Endothelial cell of umbilical vein (primary cell): ENCODE measurements around the gene CAPZA2. TPM values are rescaled to one million over a fixed set of nuclear protein-coding genes. Genes with fewer than 3 reads are reported as not detected.

Experiments used
- BruUV-seq: library from RNA; stranded (reverse); fragments of 400-500 nt; replicated peaks from 2 replicates; lab custom pipeline; 2021; lab: Mats Ljungman, UMichigan
- CTCF ChIA-PET: fragments of 300-600, 350-600 bp; sonication (Branson Sonifier 250); formaldehyde crosslinking; loops from one replicate; lab custom pipeline; 2021; ENCODE audit warnings: antibody characterized with exemption, inconsistent platforms; lab: Charles Lee
- POLR2A ChIA-PET: fragments of 300-600, 350-600 bp; sonication (Branson Sonifier 250); formaldehyde crosslinking; loops from one replicate; lab custom pipeline; 2021; ENCODE audit warnings: antibody characterized with exemption, inconsistent platforms; lab: Charles Lee
- DNase-seq: peaks from one replicate; pipeline ENCODE4 v3.0.0-alpha.2; 2011; ENCODE audit warnings: low read depth, low spot score
- FAIRE-seq: peaks from 2 replicates; lab custom pipeline; 2011; peaks lifted over from hg19 to GRCh38; lab: Jason Lieb, UNC
- H2AFZ ChIP-seq: 2 replicates; pipeline ENCODE4 v1.6.0; 2012; ENCODE audit warnings: low read depth, low read length, control low read depth, inconsistent platforms
- H3K27ac ChIP-seq: 2 replicates; pipeline ENCODE4 v1.5.1; 2011; ENCODE audit warnings: low read depth, mild to moderate bottlenecking, control low read depth, low read length, moderate library complexity; ENCODE audit not compliant: insufficient read depth
- H3K27me3 ChIP-seq, 2 experiments: 2 replicates each; pipeline versions ENCODE4 v1.6.0 to v1.6.1; 2011; ENCODE audit warnings: low read length in 2 of 2, mixed read lengths in 1 of 2; ENCODE audit not compliant: control insufficient read depth in 2 of 2, insufficient read depth in 2 of 2
- H3K36me3 ChIP-seq, 2 experiments: 2 replicates in 1 of 2; 3 replicates in 1 of 2; pipeline ENCODE4 v1.5.1; 2011; ENCODE audit warnings: low read length in 2 of 2, mild to moderate bottlenecking in 1 of 2, moderate library complexity in 1 of 2; ENCODE audit not compliant: control insufficient read depth in 2 of 2, insufficient read depth in 2 of 2; ENCODE audit errors: extremely low read depth in 1 of 2
- H3K4me1 ChIP-seq: 3 replicates; pipeline ENCODE4 v1.5.1; 2011; ENCODE audit warnings: mild to moderate bottlenecking, low read length; ENCODE audit not compliant: control insufficient read depth, insufficient read depth; ENCODE audit errors: extremely low read depth
- H3K4me2 ChIP-seq: 2 replicates; pipeline ENCODE4 v1.6.1; 2011; ENCODE audit warnings: low read length, control low read depth, mixed read lengths; ENCODE audit not compliant: insufficient read depth
- H3K4me3 ChIP-seq, 3 experiments: fragments of 200-600 bp in 1 of 3; sonication (generic), shearing (Covaris generic) in 1 of 3; replicated peaks in 1 of 3; 2 replicates each; pipeline ENCODE4 v1.5.1; 2011 to 2016; ENCODE audit warnings: control low read depth in 3 of 3, low read length in 3 of 3, mild to moderate bottlenecking in 2 of 3, inconsistent platforms in 1 of 3, low read depth in 1 of 3, moderate library complexity in 1 of 3; ENCODE audit not compliant: insufficient read depth in 1 of 3
- H3K79me2 ChIP-seq: 2 replicates; pipeline ENCODE4 v1.6.0; 2012; ENCODE audit warnings: low read length, inconsistent platforms; ENCODE audit not compliant: control insufficient read depth, insufficient read depth
- H3K9ac ChIP-seq: replicated peaks from 2 replicates; pipeline ENCODE3; 2011; ENCODE audit warnings: low read length, control low read depth; ENCODE audit not compliant: insufficient read depth; ENCODE audit errors: extremely low read depth
- H3K9me1 ChIP-seq: replicated peaks from 3 replicates; pipeline ENCODE4 v1.6.0; 2011; ENCODE audit warnings: mild to moderate bottlenecking, low read length; ENCODE audit not compliant: control insufficient read depth, insufficient read depth; ENCODE audit errors: extremely low read depth
- H3K9me3 ChIP-seq: replicated peaks from 2 replicates; pipeline ENCODE4 v1.5.1; 2012; ENCODE audit warnings: low read length, inconsistent platforms; ENCODE audit not compliant: control insufficient read depth, insufficient read depth
- H4K20me1 ChIP-seq: replicated peaks from 2 replicates; pipeline ENCODE3; 2011; ENCODE audit warnings: mild to moderate bottlenecking, low read length; ENCODE audit not compliant: control insufficient read depth, insufficient read depth; ENCODE audit errors: extremely low read depth
- EZH2 ChIP-seq: IDR thresholded peaks from 2 replicates; pipeline ENCODE4 v1.6.1; 2012; ENCODE audit warnings: borderline replicate concordance, low read depth, mild to moderate bottlenecking, moderate library complexity, low read length, inconsistent platforms; ENCODE audit not compliant: severe bottlenecking
- FOS ChIP-seq: IDR thresholded peaks from 2 replicates; pipeline ENCODE4 v1.6.1; 2011; ENCODE audit warnings: mild to moderate bottlenecking, low read length, moderate library complexity, borderline replicate concordance; ENCODE audit not compliant: insufficient read depth
- GATA2 ChIP-seq: IDR thresholded peaks from 2 replicates; pipeline ENCODE4 v1.7.0; 2011; ENCODE audit warnings: low read depth, mild to moderate bottlenecking, moderate library complexity, mixed read lengths, low read length; ENCODE audit not compliant: insufficient read length, insufficient read depth
- JUN ChIP-seq: IDR thresholded peaks from 2 replicates; pipeline ENCODE4 v1.6.1; 2011; ENCODE audit warnings: borderline replicate concordance, low read depth; ENCODE audit not compliant: insufficient read length, insufficient read depth
- MYC ChIP-seq: IDR thresholded peaks from one replicate; pipeline ENCODE4 v1.6.1; 2011; ENCODE audit warnings: mild to moderate bottlenecking, low read depth, low read length
- POLR2A ChIP-seq: IDR thresholded peaks from 2 replicates; pipeline ENCODE4 v1.6.1; 2012; ENCODE audit warnings: low read depth, mild to moderate bottlenecking, control low read depth, low read length
- POLR2AphosphoS5 ChIP-seq: IDR thresholded peaks from 2 replicates; pipeline ENCODE4 v1.6.1; 2012; ENCODE audit warnings: low read depth, mild to moderate bottlenecking, control low read depth, low read length, moderate library complexity; ENCODE audit not compliant: insufficient read depth
- dilution Hi-C: fragments of 300-500 bp; cut with MboI; formaldehyde crosslinking; loops from one replicate; pipeline ENCODE4 v1.15.0; 2019; ENCODE audit warnings: low sequenced_read_pairs; ENCODE audit not compliant: extremely low pct_ligation_motif_present
- intact Hi-C: fragments of 100-400 bp; cut with micrococcal nuclease; formaldehyde crosslinking; loops from one replicate; pipeline ENCODE4 v1.10.0; 2022
- polyA plus RNA-seq, 4 experiments: library from polyadenylated mRNA; depleted of rRNA in 3 of 4; stranded (reverse) in 3 of 4; unstranded in 1 of 4; fragments of >200 nt; gene quantifications; 2 replicates each; pipeline versions ENCODE4 v1.2.1 to v1.2.3, GENCODE V29; 2011 to 2012; ENCODE audit warnings: missing spikeins in 1 of 4
- total RNA-seq: library from RNA; stranded (reverse); gene quantifications from 2 replicates; pipeline ENCODE4 v1.2.3, GENCODE V29; 2021
- TF ChIP-seq, protein P1 (sequence below): IDR thresholded peaks from 2 replicates; pipeline ENCODE4 v1.6.1; 2011; ENCODE audit not compliant: insufficient read depth, insufficient read length
- TF ChIP-seq, protein P2 (sequence below), 2 donors: IDR thresholded peaks; 1 replicate in 1 of 2; 2 replicates in 1 of 2; pipeline ENCODE4 v1.5.1; 2011; ENCODE audit warnings: low read length in 2 of 2, mild to moderate bottlenecking in 2 of 2, moderate library complexity in 2 of 2, control low read depth in 1 of 2, inconsistent platforms in 1 of 2, low read depth in 1 of 2; ENCODE audit not compliant: insufficient read depth in 1 of 2; ENCODE audit errors: extremely low read depth in 1 of 2

CAPZA2 gene
- total and polyA plus RNA-seq, 2 donors (not counting 3 experiments of a cell fraction or from before 2014, with no cell fraction given), result 48.1 to 347 TPM

DNA sequence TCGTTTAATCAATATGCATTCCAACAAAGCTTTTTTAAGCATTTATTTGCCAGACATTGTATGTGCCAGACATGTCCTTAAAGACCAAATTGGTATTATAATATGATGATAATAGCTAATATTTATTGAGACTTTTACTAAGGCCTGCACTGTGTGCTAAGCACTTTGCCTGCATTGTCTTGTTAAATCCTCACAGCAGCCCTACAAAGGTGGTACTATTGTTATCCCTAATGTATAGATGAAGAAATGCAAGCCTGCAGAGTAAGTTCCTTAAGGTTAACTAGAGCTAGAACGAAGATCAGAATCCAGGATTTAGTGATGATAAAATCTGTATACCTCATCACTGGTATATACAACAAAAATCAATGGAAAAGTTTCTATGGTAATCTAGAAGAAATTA, 5.3 kb upstream of the CAPZA2 start:
- H3K79me2 ChIP-seq, result no peaks in the 10 kb centered on the region
- TF ChIP-seq MYC (no peak), EZH2 (no peak), JUN (no peak), POLR2AphosphoS5 (no peak), FOS (no peak), POLR2A (no peak), GATA2 (no peak)
- TF ChIP-seq, protein P1, sequence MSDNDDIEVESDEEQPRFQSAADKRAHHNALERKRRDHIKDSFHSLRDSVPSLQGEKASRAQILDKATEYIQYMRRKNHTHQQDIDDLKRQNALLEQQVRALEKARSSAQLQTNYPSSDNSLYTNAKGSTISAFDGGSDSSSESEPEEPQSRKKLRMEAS, result no peak
- TF ChIP-seq, protein P2, sequence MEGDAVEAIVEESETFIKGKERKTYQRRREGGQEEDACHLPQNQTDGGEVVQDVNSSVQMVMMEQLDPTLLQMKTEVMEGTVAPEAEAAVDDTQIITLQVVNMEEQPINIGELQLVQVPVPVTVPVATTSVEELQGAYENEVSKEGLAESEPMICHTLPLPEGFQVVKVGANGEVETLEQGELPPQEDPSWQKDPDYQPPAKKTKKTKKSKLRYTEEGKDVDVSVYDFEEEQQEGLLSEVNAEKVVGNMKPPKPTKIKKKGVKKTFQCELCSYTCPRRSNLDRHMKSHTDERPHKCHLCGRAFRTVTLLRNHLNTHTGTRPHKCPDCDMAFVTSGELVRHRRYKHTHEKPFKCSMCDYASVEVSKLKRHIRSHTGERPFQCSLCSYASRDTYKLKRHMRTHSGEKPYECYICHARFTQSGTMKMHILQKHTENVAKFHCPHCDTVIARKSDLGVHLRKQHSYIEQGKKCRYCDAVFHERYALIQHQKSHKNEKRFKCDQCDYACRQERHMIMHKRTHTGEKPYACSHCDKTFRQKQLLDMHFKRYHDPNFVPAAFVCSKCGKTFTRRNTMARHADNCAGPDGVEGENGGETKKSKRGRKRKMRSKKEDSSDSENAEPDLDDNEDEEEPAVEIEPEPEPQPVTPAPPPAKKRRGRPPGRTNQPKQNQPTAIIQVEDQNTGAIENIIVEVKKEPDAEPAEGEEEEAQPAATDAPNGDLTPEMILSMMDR (IDR thresholded peaks at IDR 0.05; ENCODE audit: extremely low read depth in 1 of 2, insufficient read depth in 1 of 2, low read depth in 1 of 2, low read length in 2 of 2), result no peak
- FAIRE-seq, result no peak
- no peak overlapping the region for H3K27ac ChIP-seq
- dilution Hi-C loops (no loop called here), intact Hi-C loops (no loop called here)
- no peaks in the 10 kb centered on the region for H4K20me1 ChIP-seq
- BruUV-seq, result no TSS peak
- H3K36me3 ChIP-seq, result no peaks in the 10 kb centered on the region
- no peak overlapping the region for H3K4me2 ChIP-seq
- H2AFZ ChIP-seq, result no peak overlapping the region
- peaks cover 3% of the 10 kb centered on the region for H3K4me1 ChIP-seq
- H3K4me3 ChIP-seq, result no peak overlapping the region
- H3K9me1 ChIP-seq, result no peaks in the 10 kb centered on the region
- CTCF ChIA-PET, result interaction anchor here (1.1 to 1.5 kb wide), 2 partner anchors 8 to 15 kb away, joined by 3 to 4 read pairs; no protein-coding TSS in a partner anchor
- no peak for DNase-seq
- H3K9ac ChIP-seq, result no peak overlapping the region
- POLR2A ChIA-PET, result interaction anchor here (0.6 kb wide), 1 partner anchor 96 kb away, joined by 3 read pairs; the partner anchor contains the start of gene ST7
- no peaks in the 10 kb centered on the region for H3K27me3 ChIP-seq
- H3K9me3 ChIP-seq, result no peaks in the 10 kb centered on the region
